Measurements from ENCODE around the gene OXSR1.
A peak's percentile ranks its signal among the peaks of the same experiment; 100 is the strongest.
"Not testable (repeated sequence)": the region's sequence is repeated elsewhere in the genome, so short reads cannot be mapped to it uniquely, and the experiment has no call there.

Gene OXSR1

DNA sequence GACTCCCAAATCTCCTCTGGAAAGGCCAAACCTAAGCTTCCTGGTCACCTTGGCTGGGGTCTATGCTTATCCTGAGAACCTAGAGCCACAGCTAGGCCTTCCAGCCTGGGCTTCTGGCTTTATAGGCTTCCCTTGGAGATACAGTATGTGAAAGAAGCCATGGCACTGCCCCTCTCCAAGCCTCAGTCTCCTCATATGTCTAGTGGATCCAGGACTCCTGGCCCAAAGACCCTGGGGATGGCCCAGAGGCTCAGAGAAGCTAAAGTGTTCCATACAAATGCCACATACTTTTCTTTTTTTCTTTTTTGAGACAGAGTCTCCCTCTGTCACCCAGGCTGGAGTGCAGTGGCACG lies 37.1 kb upstream of the OXSR1 start:
- H3K4me1 ChIP-seq (ENCODE audit: control insufficient read depth in 1 of 2, insufficient read depth in 2 of 2, low read length in 2 of 2), result peaks cover 28 to 36% of the 10 kb centered on the region in 2 donors
- no peaks in the 10 kb centered on the region for H3K27me3 ChIP-seq (ENCODE audit: control insufficient read depth in 1 of 2, insufficient read depth in 2 of 2, low read length in 2 of 2)
- H3K36me3 ChIP-seq (ENCODE audit: control insufficient read depth in 1 of 2, insufficient read depth in 2 of 2, low read length in 2 of 2), result peaks cover 55 to 85% of the 10 kb centered on the region in 2 donors
- no peak overlapping the region for H3K4me3 ChIP-seq (ENCODE audit: low read depth in 1 of 2, low read length in 2 of 2)
- H3K9me3 ChIP-seq (ENCODE audit: control insufficient read depth in 1 of 2, low read length in 2 of 2), result no peaks in the 10 kb centered on the region
- no peak overlapping the region for H3K9ac ChIP-seq (ENCODE audit: low read depth in 1 of 2, low read length in 2 of 2)
- no peak overlapping the region for H3K27ac ChIP-seq (ENCODE audit: low read depth, low read length)

DNA sequence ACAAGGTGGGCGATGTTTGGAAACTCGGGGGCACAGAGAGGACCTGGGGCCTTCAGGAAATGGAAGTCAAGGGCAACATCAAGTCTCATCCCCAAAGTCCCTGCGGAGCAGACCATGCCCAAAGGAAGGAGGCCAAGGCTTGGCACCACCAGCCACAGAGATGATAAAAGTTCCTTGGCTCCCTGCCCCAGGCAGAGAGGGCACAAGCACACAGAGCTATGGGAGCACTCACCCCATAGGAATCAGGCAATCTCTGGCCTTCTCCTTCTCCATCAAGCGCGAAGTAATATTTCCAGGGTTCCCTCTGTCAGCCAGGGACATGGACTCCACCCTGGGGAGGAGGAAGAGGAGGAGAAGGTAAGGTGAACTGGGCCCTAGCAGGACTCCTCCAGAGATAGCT lies 36.3 kb upstream of the OXSR1 start:
- Histone ChIP-seq H3K4me1 (ENCODE audit: control insufficient read depth in 1 of 2, insufficient read depth in 2 of 2, low read length in 2 of 2) (peaks cover 33 to 42% of the 10 kb centered on the region in 2 donors), H3K9me3 (ENCODE audit: control insufficient read depth in 1 of 2, low read length in 2 of 2) (no peaks in the 10 kb centered on the region), H3K27ac (ENCODE audit: low read depth, low read length) (no peak overlapping the region), H3K4me3 (ENCODE audit: low read depth in 1 of 2, low read length in 2 of 2) (no peak overlapping the region), H3K36me3 (ENCODE audit: control insufficient read depth in 1 of 2, insufficient read depth in 2 of 2, low read length in 2 of 2) (peaks cover 55 to 91% of the 10 kb centered on the region in 2 donors), H3K27me3 (ENCODE audit: control insufficient read depth in 1 of 2, insufficient read depth in 2 of 2, low read length in 2 of 2) (no peaks in the 10 kb centered on the region), H3K9ac (ENCODE audit: low read depth in 1 of 2, low read length in 2 of 2) (no peak overlapping the region)

DNA sequence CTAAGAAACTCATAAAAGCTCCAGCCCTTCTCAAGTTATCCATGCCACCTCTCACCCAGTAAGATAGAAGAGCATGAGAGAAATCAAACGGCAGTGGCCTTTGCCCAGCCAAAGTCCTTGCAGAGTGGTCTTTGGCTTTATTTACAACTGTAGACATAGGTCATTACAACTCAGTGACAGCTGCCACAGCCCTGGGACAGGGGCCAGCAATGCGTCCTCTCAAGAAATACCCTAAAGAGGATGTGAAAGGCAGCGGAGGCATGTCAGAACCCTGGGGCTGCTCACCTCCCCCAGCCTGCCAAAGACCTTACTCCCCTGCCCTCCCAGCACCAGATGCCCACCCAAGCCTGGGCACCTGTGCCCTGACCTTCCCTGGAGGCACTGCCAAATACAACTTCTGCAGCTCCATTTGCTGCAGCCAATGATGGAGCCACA lies 34.7 kb upstream of the OXSR1 start:
- Histone ChIP-seq H3K9ac (ENCODE audit: low read depth in 1 of 2, low read length in 2 of 2) (peak overlapping the region; percentile 4 to 9), H3K36me3 (ENCODE audit: control insufficient read depth in 1 of 2, insufficient read depth in 2 of 2, low read length in 2 of 2) (peaks cover 52 to 80% of the 10 kb centered on the region in 2 donors), H3K4me3 (ENCODE audit: low read depth in 1 of 2, low read length in 2 of 2) (no peak overlapping the region), H3K4me1 (ENCODE audit: control insufficient read depth in 1 of 2, insufficient read depth in 2 of 2, low read length in 2 of 2) (peaks cover 41 to 42% of the 10 kb centered on the region in 2 donors), H3K27me3 (ENCODE audit: control insufficient read depth in 1 of 2, insufficient read depth in 2 of 2, low read length in 2 of 2) (no peaks in the 10 kb centered on the region), H3K27ac (ENCODE audit: low read depth, low read length) (peak overlapping the region; percentile 6), H3K9me3 (ENCODE audit: control insufficient read depth in 1 of 2, low read length in 2 of 2) (no peaks in the 10 kb centered on the region)

DNA sequence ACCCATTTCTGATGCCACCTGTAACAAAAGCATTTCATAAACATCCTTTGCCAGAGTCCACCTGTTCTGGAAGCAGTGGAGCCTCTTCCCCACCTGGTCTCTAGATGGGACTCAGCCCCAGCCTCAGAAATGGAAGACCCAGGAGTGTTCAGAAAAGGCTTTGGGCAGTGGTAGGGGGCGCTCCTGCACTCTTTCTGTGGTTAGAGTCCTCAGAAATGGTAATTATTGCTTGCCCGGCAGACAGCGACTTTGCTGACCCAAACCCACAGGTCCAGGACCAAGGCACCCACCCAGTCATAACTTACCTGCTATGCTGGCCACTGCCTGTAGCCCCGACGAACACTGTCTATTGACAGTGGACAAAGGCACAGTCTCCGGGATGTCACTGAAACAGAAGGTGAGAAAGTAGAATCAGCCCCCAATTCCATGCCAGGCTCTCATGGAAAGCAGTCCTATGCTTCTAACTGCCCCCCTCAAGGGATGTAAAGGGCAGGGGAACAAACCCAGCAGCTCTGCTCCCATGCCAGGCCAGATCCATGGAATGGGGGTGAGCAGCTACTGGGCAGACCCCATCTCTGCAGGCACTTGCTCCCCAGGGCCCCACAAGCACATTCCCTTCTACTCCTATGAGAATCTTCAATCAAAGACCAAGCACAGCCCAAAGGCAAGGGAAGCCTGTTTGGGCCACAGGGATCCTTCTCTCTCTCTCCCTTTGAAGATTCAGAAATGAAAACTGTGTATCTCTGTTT lies 33.5 kb upstream of the OXSR1 start:
- Histone ChIP-seq H3K36me3 (ENCODE audit: control insufficient read depth in 1 of 2, insufficient read depth in 2 of 2, low read length in 2 of 2) (peaks cover 42 to 68% of the 10 kb centered on the region in 2 donors), H3K27me3 (ENCODE audit: control insufficient read depth in 1 of 2, insufficient read depth in 2 of 2, low read length in 2 of 2) (no peaks in the 10 kb centered on the region), H3K27ac (ENCODE audit: low read depth, low read length) (no peak overlapping the region), H3K4me1 (ENCODE audit: control insufficient read depth in 1 of 2, insufficient read depth in 2 of 2, low read length in 2 of 2) (peaks cover 41 to 48% of the 10 kb centered on the region in 2 donors), H3K9ac (ENCODE audit: low read depth in 1 of 2, low read length in 2 of 2) (no peak overlapping the region), H3K9me3 (ENCODE audit: control insufficient read depth in 1 of 2, low read length in 2 of 2) (no peaks in the 10 kb centered on the region), H3K4me3 (ENCODE audit: low read depth in 1 of 2, low read length in 2 of 2) (no peak overlapping the region)

DNA sequence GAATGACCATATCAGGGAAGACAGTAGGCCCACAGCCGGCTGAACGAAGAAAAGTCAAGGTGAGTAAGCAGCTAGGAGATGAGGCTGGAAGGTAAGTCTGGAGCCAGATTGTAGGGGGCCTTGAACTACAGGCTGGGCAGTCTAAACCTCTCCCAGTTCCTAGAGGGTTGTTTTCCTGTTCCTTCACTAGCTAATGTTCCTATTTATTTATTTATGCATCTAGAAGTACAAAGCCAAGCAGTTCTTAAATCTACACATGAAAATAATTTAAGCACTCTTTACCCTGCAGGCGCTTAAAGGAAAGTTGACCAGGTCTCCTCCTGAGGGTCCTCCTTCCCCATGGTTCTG lies 32.2 kb upstream of the OXSR1 start:
- Histone ChIP-seq H3K9me3 (ENCODE audit: control insufficient read depth in 1 of 2, low read length in 2 of 2) (no peaks in the 10 kb centered on the region), H3K4me3 (ENCODE audit: low read depth in 1 of 2, low read length in 2 of 2) (no peak overlapping the region), H3K36me3 (ENCODE audit: control insufficient read depth in 1 of 2, insufficient read depth in 2 of 2, low read length in 2 of 2) (peaks cover 28 to 54% of the 10 kb centered on the region in 2 donors), H3K4me1 (ENCODE audit: control insufficient read depth in 1 of 2, insufficient read depth in 2 of 2, low read length in 2 of 2) (peaks cover 48 to 55% of the 10 kb centered on the region in 2 donors), H3K9ac (ENCODE audit: low read depth in 1 of 2, low read length in 2 of 2) (peak overlapping the region; percentile 1 to 20), H3K27ac (ENCODE audit: low read depth, low read length) (no peak overlapping the region), H3K27me3 (ENCODE audit: control insufficient read depth in 1 of 2, insufficient read depth in 2 of 2, low read length in 2 of 2) (no peaks in the 10 kb centered on the region)

DNA sequence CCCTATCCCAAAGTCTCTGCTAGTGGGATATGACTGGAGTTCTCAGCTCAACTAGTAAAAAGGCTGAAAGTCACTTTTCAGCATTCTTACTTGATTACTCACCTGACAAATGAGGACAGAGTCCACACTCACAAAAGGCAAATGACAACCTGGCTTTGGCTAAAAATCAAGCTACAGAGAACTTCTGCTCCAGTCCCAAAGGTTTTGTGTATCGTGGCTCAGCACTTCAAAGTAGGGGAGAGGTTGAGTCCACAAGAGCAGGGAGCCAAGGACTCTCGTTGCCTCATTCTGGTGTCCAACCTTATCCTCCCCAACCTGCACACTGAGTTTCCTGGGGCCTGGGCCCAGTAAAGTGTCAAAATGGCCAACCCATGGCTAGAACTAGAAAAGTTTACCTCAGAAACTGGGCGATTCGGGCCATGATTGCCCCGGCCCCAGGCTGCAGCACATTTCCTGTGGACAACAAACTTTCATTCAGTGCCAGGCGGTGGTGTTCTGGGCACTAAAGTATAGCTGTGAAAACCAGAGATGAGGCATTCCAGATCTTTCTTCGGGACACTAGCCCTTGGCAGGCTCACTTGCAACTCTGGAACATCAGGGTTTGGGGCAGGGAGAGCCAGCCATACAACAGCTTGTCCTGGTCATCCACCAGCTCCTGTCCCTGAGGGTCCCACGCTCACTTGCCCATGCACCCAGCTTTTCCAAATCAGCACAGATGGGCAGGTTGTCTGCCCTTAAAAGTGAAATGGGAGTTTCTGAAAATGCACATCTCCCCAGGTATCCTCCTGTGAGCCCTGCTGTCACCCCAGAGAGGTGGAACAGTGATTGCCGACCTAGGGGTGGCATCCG lies 31.6 kb upstream of the OXSR1 start:
- Histone ChIP-seq H3K9me3 (ENCODE audit: control insufficient read depth in 1 of 2, low read length in 2 of 2) (no peaks in the 10 kb centered on the region), H3K9ac (ENCODE audit: low read depth in 1 of 2, low read length in 2 of 2) (peak overlapping the region; percentile 30 to 48), H3K4me1 (ENCODE audit: control insufficient read depth in 1 of 2, insufficient read depth in 2 of 2, low read length in 2 of 2) (peaks cover 48 to 56% of the 10 kb centered on the region in 2 donors), H3K36me3 (ENCODE audit: control insufficient read depth in 1 of 2, insufficient read depth in 2 of 2, low read length in 2 of 2) (peaks cover 25 to 51% of the 10 kb centered on the region in 2 donors), H3K27ac (ENCODE audit: low read depth, low read length) (peak overlapping the region; percentile 23), H3K4me3 (ENCODE audit: low read depth in 1 of 2, low read length in 2 of 2) (no peak overlapping the region), H3K27me3 (ENCODE audit: control insufficient read depth in 1 of 2, insufficient read depth in 2 of 2, low read length in 2 of 2) (no peaks in the 10 kb centered on the region)

DNA sequence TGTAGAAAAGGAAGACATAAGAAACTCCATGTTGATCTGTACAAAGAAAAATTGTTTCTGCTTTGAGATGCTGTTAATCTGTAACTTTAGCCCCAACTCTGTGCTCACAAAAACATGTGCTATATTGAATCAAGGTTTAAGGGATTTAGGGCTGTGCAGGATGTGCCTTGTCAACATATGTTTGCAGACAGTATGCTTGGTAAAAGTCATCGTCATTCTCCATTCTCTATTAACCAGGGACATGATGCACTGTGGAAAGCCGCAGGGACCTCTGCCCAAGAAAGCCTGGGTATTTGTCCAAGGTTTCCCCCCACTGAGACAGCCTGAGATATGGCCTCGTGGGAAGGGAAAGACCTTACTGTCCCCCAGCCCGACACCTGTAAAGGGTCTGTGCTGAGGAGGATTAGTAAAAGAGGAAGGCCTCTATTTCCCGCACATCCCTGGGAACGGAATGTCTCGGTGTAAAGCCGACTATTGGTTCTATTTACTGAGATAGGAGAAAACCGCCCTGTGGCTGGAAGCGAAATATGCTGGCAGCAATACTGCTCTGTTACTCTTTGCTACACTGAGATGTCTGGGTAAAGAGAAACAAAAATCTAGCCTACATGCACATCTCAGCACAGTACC lies 30.7 kb upstream of the OXSR1 start:
- H3K27ac ChIP-seq (ENCODE audit: low read depth, low read length); H3K27me3 ChIP-seq (ENCODE audit: control insufficient read depth in 1 of 2, insufficient read depth in 2 of 2, low read length in 2 of 2); H3K9me3 ChIP-seq (ENCODE audit: control insufficient read depth in 1 of 2, low read length in 2 of 2): not testable (repeated sequence)
- H3K4me3 ChIP-seq (ENCODE audit: low read depth in 1 of 2, low read length in 2 of 2), result peak overlapping the region in 1 of 2 donors; percentile 83
- H3K36me3 ChIP-seq (ENCODE audit: control insufficient read depth in 1 of 2, insufficient read depth in 2 of 2, low read length in 2 of 2), result peaks cover 19 to 42% of the 10 kb centered on the region in 2 donors
- H3K4me1 ChIP-seq (ENCODE audit: control insufficient read depth in 1 of 2, insufficient read depth in 2 of 2, low read length in 2 of 2), result peaks cover 53 to 55% of the 10 kb centered on the region in 2 donors
- H3K9ac ChIP-seq (ENCODE audit: low read depth in 1 of 2, low read length in 2 of 2), result peak overlapping the region in 1 of 2 donors; percentile 30

DNA sequence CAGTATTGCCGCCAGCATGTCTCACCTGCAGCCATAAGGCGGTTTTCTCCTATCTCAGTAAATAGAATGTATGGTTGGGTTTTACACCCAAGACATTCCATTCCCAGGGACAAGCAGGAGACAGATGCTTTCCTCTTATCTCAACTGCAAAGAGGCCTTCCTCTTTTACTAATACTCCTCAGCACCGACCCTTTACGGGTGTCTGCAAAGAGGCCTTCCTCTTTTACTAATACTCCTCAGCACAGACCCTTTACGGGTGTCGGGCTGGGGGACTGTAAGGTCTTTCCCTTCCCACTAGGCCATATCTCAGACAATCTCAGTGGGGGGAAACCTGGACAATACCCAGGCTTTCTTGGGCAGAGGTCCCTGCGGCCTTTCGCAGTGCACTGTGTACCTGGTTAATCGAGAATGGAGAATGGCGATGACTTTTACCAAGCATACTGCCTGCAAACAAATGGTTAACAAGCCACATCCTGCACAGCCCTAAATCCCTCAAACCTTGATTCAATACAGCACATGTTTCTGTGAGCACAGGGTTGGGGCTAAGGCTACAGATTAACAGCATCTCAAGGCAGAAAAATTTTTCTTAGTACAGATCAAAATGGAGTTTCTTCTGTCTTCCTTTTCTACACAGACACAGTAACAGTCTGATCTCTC lies 29.6 kb upstream of the OXSR1 start:
- H3K4me1 ChIP-seq (ENCODE audit: control insufficient read depth in 1 of 2, insufficient read depth in 2 of 2, low read length in 2 of 2), result peaks cover 57 to 59% of the 10 kb centered on the region in 2 donors
- H3K27me3 ChIP-seq (ENCODE audit: control insufficient read depth in 1 of 2, insufficient read depth in 2 of 2, low read length in 2 of 2); H3K9me3 ChIP-seq (ENCODE audit: control insufficient read depth in 1 of 2, low read length in 2 of 2); H3K27ac ChIP-seq (ENCODE audit: low read depth, low read length): not testable (repeated sequence)
- peaks cover 21 to 36% of the 10 kb centered on the region in 2 donors for H3K36me3 ChIP-seq (ENCODE audit: control insufficient read depth in 1 of 2, insufficient read depth in 2 of 2, low read length in 2 of 2)
- H3K9ac ChIP-seq (ENCODE audit: low read depth in 1 of 2, low read length in 2 of 2), result peak overlapping the region; percentile 79 to 89
- H3K4me3 ChIP-seq (ENCODE audit: low read depth in 1 of 2, low read length in 2 of 2), result peak overlapping the region; percentile 83 to 95

DNA sequence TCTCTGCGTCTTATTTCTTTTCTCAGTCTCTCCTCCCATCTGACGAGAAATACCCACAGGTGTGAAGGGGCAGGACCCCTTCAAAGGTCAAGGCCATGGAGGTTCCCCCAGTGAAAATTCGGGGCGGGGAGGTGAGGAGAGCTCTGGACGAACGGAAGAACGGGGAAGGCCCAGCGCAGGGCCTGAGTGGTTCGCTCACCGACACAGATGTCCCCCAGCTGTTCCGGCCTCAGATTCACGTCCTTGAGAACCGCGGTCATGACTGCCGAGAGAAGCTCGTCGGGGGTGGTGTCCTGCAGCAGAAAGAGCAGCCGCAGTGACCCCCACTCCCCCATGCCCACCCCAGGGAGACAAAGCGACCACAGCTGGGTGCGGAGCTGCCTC lies 29.0 kb upstream of the OXSR1 start:
- H3K36me3 ChIP-seq (ENCODE audit: control insufficient read depth in 1 of 2, insufficient read depth in 2 of 2, low read length in 2 of 2), result peaks cover 26 to 37% of the 10 kb centered on the region in 2 donors
- peak overlapping the region; percentile 75 for H3K27ac ChIP-seq (ENCODE audit: low read depth, low read length)
- H3K4me1 ChIP-seq (ENCODE audit: control insufficient read depth in 1 of 2, insufficient read depth in 2 of 2, low read length in 2 of 2), result peaks cover 57 to 59% of the 10 kb centered on the region in 2 donors
- no peaks in the 10 kb centered on the region for H3K9me3 ChIP-seq (ENCODE audit: control insufficient read depth in 1 of 2, low read length in 2 of 2)
- no peaks in the 10 kb centered on the region for H3K27me3 ChIP-seq (ENCODE audit: control insufficient read depth in 1 of 2, insufficient read depth in 2 of 2, low read length in 2 of 2)
- H3K9ac ChIP-seq (ENCODE audit: low read depth in 1 of 2, low read length in 2 of 2), result peak overlapping the region; percentile 79 to 89
- H3K4me3 ChIP-seq (ENCODE audit: low read depth in 1 of 2, low read length in 2 of 2), result peak overlapping the region; percentile 83 to 95
